ELR (cell line): ENCODE measurements around the gene RIBC2.
A peak's percentile ranks its signal among the peaks of the same experiment; 100 is the strongest.
"Not testable (repeated sequence)": the region's sequence is repeated elsewhere in the genome, so short reads cannot be mapped to it uniquely, and the experiment has no call there.

Experiments
- DNase-seq: peaks from one replicate; pipeline ENCODE4 v3.0.0-alpha.2; 2015; ENCODE audit warnings: low read depth

The RIBC2 gene

GRCh38 chr22:45424241-45424731 is 10.8 kb downstream of the RIBC2 start:
- DNase-seq = no peak

GRCh38 chr22:45425101-45425500 is 11.6 kb downstream of the RIBC2 start:
- DNase-seq = no peak

- no peak for DNase-seq
These were observed 12.2 kb downstream of the RIBC2 start for GRCh38 chr22:45425531-45426265.

GRCh38 chr22:45426387-45426786 is 12.9 kb downstream of the RIBC2 start:
- no peak for DNase-seq

GRCh38 chr22:45427114-45427513 is 13.6 kb downstream of the RIBC2 start:
- no peak for DNase-seq

- DNase-seq = no peak
These were observed 15.2 kb downstream of the RIBC2 start for GRCh38 chr22:45428391-45429385.

- no peak for DNase-seq
These were observed 15.9 kb downstream of the RIBC2 start for GRCh38 chr22:45429424-45429823.

GRCh38 chr22:45429981-45430775 is 16.7 kb downstream of the RIBC2 start:
- no peak for DNase-seq

- no peak for DNase-seq
These were observed 17.4 kb downstream of the RIBC2 start for GRCh38 chr22:45430871-45431270.

- no peak for DNase-seq
These were observed 21.5 kb downstream of the RIBC2 start for GRCh38 chr22:45434981-45435380.

- DNase-seq = peak; percentile 82
These were observed 22.1 kb downstream of the RIBC2 start for GRCh38 chr22:45435544-45436139.

- DNase-seq = not testable (repeated sequence)
These were observed 23.5 kb downstream of the RIBC2 start for GRCh38 chr22:45436871-45437517.

- DNase-seq = no peak
These were observed 24.8 kb downstream of the RIBC2 start for GRCh38 chr22:45438336-45438735.

GRCh38 chr22:45440688-45441087 is 27.2 kb downstream of the RIBC2 start:
- DNase-seq = not testable (repeated sequence)

GRCh38 chr22:45441138-45441537 is 27.6 kb downstream of the RIBC2 start:
- DNase-seq = peak; percentile 64

GRCh38 chr22:45442116-45442515 is 28.6 kb downstream of the RIBC2 start:
- no peak for DNase-seq

GRCh38 chr22:45444168-45444567 is 30.7 kb downstream of the RIBC2 start:
- no peak for DNase-seq

- no peak for DNase-seq
These were observed 31.7 kb downstream of the RIBC2 start for GRCh38 chr22:45445031-45445710.

GRCh38 chr22:45446216-45446615 is 32.7 kb downstream of the RIBC2 start:
- no peak for DNase-seq

GRCh38 chr22:45447596-45447995 is 34.1 kb downstream of the RIBC2 start:
- DNase-seq = not testable (repeated sequence)
